Ishikawa (cell line): ENCODE data around the gene COL4A2.

Source experiments
- CEBPB ChIP-seq: IDR thresholded peaks from 2 replicates; pipeline ENCODE4 v1.6.1; 2012
- CREB1 ChIP-seq: IDR thresholded peaks from 2 replicates; pipeline ENCODE4 v1.6.1; 2012; ENCODE audit warnings: low read depth
- EGR1 ChIP-seq: IDR thresholded peaks from 2 replicates; pipeline ENCODE4 v1.6.1; 2012
- EP300 ChIP-seq: IDR thresholded peaks from 2 replicates; pipeline ENCODE4 v1.6.1; 2012; ENCODE audit warnings: borderline replicate concordance
- FOXM1 ChIP-seq: IDR thresholded peaks from 2 replicates; pipeline ENCODE4 v1.6.1; 2012; ENCODE audit warnings: low read depth, borderline replicate concordance
- NFIC ChIP-seq: IDR thresholded peaks from 2 replicates; pipeline ENCODE4 v1.6.1; 2012
- RAD21 ChIP-seq: IDR thresholded peaks from 2 replicates; pipeline ENCODE4 v1.6.1; 2012; ENCODE audit warnings: low read depth
- TAF1 ChIP-seq: IDR thresholded peaks from 2 replicates; pipeline ENCODE4 v1.6.1; 2012; ENCODE audit warnings: low read depth, mild to moderate bottlenecking
- TCF12 ChIP-seq: IDR thresholded peaks from 2 replicates; pipeline ENCODE4 v1.6.1; 2012; ENCODE audit warnings: low read depth
- TEAD4 ChIP-seq: IDR thresholded peaks from 2 replicates; pipeline ENCODE4 v1.6.1; 2012
- YY1 ChIP-seq: IDR thresholded peaks from 2 replicates; pipeline ENCODE4 v1.6.1; 2012; ENCODE audit warnings: low read depth
- ZBTB7A ChIP-seq: IDR thresholded peaks from 2 replicates; pipeline ENCODE4 v1.6.1; 2012; ENCODE audit warnings: low read depth
- TF ChIP-seq, protein P1 (sequence below): IDR thresholded peaks from 2 replicates; pipeline ENCODE4 v1.6.1; 2012
- TF ChIP-seq, protein P2 (sequence below): IDR thresholded peaks from 2 replicates; pipeline ENCODE4 v1.6.1; 2012
- TF ChIP-seq, protein P3 (sequence below): IDR thresholded peaks from 2 replicates; pipeline ENCODE4 v1.6.1; 2012; ENCODE audit warnings: low read depth, mild to moderate bottlenecking

Gene COL4A2

DNA sequence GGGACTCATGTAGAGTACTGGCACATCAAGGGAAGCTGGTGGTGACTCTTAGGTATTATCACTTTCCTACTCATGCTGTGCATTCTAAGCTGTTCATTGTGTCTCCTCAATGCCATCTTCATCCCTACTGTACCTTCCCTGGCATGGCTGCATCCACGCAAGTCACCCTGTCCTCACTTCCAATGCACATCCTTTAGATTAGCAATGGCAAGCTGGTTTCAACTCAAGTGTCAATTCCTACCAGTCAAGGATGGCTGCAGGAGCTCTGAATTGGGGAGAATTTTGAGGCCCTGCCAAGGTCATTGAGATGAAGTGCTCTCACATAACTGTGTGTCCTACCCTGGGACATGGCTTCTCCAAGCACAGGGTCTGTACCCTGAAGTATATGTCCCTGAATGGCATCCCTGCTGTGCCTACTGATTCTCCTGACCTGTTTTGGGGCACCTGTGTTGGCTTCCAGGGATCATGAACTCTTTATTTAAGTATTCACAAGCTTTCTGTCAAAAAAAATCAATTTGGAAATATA is 24.7 kb upstream of the COL4A2 start:
- TF ChIP-seq, protein P1, sequence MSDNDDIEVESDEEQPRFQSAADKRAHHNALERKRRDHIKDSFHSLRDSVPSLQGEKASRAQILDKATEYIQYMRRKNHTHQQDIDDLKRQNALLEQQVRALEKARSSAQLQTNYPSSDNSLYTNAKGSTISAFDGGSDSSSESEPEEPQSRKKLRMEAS: no peak
- TF ChIP-seq NFIC (no peak), TAF1 (no peak), EP300 (no peak), YY1 (no peak), TEAD4 (no peak), ZBTB7A (no peak), FOXM1 (no peak), CEBPB (no peak), RAD21 (no peak)
- TF ChIP-seq, protein P2, sequence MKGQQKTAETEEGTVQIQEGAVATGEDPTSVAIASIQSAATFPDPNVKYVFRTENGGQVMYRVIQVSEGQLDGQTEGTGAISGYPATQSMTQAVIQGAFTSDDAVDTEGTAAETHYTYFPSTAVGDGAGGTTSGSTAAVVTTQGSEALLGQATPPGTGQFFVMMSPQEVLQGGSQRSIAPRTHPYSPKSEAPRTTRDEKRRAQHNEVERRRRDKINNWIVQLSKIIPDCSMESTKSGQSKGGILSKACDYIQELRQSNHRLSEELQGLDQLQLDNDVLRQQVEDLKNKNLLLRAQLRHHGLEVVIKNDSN: no peak
- TF ChIP-seq, protein P3, sequence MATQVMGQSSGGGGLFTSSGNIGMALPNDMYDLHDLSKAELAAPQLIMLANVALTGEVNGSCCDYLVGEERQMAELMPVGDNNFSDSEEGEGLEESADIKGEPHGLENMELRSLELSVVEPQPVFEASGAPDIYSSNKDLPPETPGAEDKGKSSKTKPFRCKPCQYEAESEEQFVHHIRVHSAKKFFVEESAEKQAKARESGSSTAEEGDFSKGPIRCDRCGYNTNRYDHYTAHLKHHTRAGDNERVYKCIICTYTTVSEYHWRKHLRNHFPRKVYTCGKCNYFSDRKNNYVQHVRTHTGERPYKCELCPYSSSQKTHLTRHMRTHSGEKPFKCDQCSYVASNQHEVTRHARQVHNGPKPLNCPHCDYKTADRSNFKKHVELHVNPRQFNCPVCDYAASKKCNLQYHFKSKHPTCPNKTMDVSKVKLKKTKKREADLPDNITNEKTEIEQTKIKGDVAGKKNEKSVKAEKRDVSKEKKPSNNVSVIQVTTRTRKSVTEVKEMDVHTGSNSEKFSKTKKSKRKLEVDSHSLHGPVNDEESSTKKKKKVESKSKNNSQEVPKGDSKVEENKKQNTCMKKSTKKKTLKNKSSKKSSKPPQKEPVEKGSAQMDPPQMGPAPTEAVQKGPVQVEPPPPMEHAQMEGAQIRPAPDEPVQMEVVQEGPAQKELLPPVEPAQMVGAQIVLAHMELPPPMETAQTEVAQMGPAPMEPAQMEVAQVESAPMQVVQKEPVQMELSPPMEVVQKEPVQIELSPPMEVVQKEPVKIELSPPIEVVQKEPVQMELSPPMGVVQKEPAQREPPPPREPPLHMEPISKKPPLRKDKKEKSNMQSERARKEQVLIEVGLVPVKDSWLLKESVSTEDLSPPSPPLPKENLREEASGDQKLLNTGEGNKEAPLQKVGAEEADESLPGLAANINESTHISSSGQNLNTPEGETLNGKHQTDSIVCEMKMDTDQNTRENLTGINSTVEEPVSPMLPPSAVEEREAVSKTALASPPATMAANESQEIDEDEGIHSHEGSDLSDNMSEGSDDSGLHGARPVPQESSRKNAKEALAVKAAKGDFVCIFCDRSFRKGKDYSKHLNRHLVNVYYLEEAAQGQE: no peak

DNA sequence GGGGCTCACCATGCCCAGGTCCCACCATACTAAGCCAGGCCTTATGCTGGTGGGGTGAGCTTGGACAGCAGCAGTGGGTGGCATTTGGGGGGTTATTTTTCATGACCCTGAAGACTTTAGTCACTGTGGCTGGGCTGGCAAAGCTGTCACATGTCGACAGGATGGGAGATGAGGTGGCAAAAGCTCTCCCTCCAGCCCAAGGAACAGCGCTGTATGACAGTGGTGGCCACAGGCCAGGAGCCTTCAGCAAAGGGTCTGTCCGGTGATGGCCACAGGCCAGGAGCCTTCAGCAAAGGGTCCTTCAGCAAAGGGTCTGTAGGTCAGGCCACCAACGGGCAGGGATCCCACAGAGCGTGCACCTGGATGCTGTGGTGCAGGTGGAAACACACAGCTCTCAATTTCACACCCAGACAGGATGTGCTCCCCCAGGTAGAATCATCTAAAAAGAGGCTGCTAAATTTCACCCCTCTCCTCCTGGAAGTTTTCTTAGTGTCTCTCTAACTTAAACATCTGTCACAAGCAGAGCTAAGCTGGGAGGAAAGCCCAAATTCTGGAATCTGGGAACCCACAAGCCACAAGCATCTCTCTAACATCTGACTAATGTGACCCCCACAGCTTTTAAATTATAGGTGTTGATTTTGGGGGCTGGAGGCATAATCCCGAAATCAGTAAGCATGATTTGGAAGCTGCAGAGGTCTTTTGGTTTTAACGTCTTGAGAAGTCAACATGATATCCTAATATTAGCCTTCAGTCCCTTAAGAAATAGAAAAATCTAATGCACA is 23.2 kb upstream of the COL4A2 start:
- no peak for TF ChIP-seq ZBTB7A
- no peak for TF ChIP-seq EP300
- TF ChIP-seq FOXM1: no peak
- TF ChIP-seq TAF1: no peak
- TF ChIP-seq, protein P2: no peak
- no peak for TF ChIP-seq YY1
- TF ChIP-seq TEAD4: no peak
- TF ChIP-seq CEBPB: no peak
- TF ChIP-seq TCF12: no peak

DNA sequence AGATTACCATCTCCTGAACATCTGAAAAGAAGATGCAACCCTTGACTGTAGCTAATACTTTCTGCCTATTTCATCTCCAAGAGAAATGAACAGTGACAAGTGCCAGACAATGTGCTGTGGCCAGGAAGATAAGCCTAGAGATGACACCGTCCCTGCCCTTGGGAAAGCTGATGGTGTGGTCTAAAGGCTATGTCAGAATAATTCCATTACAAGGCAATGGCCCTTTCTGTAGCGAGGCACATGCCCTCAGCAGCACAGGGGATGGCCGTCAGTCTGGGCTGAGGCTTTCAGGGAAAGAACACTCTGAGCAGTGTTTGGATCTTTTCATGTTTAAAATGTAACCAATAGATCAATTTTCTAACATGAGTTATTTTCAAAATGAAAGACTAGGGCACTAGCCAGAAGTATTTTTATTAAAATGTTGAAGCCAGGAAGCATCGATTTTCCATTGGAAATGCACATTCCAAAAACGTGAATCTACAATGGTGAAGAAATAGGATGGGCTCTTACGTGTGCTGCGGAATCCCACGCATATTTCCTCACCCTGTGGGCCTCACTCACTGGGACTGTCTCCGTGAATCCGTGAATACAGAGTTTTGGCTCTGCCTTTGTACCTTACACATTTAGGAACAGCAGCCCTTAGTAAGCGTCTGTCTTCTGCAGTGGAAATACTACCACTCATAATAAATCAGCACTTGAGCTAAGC is 22.2 kb upstream of the COL4A2 start:
- TF ChIP-seq TEAD4: no peak
- no peak for TF ChIP-seq TCF12
- TF ChIP-seq, protein P1: no peak
- no peak for TF ChIP-seq CEBPB
- no peak for TF ChIP-seq EGR1
- TF ChIP-seq, protein P2: no peak
- TF ChIP-seq NFIC: no peak
- TF ChIP-seq RAD21: no peak
- TF ChIP-seq EP300: no peak
- no peak for TF ChIP-seq YY1
- TF ChIP-seq TAF1: no peak
- no peak for TF ChIP-seq FOXM1
- TF ChIP-seq CREB1: no peak
- no peak for TF ChIP-seq ZBTB7A

DNA sequence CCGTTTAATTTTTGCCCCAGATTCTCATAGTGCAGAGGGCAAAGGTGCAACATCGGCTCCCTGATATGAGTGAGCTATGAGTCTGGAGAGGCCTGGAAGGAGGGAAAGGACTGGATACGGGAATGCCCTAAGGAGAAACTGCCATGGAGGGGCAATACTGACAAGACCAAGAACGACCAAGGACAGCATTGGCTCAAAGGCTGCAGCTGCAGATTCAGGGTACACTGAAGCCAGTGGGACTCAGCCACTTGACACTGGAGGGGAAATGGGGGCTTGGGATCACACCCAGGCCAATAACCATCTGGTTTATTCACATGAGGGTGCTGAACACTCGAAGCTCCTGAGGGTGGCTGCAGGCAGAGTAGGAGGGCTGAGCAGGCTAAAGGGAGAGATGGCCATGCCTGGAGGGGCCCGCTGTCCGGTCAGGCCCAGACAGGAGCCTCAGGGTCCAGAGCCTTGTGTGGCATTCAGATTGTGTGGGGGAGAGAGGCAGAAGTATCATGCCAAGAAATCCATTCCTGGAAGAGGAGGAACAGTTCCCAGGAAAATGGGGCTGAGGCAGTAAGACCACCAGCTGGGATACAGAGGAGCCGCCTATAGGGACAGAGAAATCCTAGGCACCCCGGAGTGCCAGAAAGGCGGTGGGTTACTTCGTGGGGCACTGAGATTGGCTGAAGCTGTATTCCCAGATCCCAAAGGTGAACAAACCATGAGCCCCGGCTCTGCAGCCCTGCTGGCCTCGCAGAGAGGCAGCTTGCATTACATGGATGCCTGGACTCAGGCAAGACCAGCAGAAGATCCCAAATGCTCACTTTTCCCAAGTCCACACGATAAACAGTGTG is 20.9 kb upstream of the COL4A2 start:
- TF ChIP-seq TCF12 (no peak), TAF1 (no peak), NFIC (no peak), FOXM1 (no peak), ZBTB7A (no peak), EGR1 (no peak)

DNA sequence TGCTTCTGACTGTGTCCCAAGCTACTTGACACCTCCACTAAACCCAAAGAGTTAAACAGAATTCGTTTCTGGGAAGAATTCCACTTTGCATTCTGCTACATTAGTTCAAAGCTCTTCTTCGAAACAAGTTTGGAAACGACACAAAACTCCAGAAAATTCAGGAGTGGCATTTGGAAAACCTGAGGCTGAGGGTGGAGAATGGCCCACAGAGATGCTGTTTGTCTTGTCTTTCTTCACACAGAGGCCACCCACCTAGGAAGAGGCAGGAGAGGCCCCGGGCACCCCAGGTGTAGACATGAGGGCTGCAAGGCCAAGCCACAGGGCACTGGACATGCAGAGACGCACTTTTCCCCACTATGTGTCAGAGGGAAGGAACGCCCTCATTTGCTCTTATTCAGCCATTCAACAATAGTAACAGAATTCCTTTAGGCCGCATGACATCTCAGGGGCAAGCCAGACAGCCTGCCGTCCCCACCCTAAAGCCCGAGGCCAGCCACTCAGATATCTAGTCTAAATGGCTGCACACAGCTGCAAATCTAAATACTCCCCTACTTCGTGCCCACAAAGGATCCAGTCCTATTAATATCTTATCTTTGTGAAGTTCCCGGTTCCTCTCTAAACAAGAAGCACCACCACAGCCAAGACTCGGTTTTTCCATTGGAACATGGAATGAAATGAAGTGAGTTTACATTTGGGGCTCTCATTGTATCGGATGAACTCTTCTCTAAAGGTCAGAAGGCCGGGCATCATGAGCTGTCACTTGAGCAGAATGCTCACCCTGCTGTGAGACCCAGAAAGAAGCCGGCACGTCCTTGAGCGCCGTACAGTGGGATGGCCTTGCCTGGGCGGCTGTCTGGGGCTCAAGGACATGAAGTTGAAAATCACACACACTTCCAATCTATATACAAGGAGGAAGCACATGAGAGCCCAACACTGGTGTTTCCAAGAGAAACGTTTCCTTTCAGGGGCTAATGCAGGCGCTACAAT is 20.0 kb upstream of the COL4A2 start:
- TF ChIP-seq NFIC (no peak), CREB1 (no peak), TAF1 (no peak), EP300 (no peak), TEAD4 (no peak), FOXM1 (no peak), RAD21 (no peak), ZBTB7A (no peak), TCF12 (no peak), CEBPB (no peak), YY1 (no peak), EGR1 (no peak)
- TF ChIP-seq, protein P1: no peak
- TF ChIP-seq, protein P2: no peak
- TF ChIP-seq, protein P3: no peak
